Measurements from ENCODE around the gene PLA2G3. TPM values are rescaled to one million over a fixed set of nuclear protein-coding genes. Genes with fewer than 3 reads are reported as not detected.

The PLA2G3 gene
- total and polyA plus RNA-seq, 5 donors, result not detected

DNA sequence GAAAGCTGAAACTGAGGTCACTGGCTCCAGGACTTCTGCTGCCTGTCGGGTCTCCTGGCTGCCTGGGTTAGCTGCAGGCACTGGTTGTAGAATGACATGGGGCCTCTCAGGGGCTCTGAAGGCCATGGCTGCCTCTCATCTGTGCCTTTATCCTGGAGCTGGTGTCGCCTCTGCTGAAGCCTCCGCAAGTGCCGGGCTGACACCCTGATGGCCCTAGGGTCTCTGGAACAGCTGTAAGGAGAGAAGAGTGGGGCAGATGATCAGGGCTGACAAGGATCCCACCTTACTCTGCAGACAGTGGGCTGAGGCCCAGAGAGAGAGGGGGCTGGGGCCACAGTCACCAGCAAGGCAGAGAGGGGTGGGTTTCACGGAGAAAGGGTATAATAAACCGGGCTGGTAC lies 4.6 kb downstream of the PLA2G3 start:
- Histone ChIP-seq H3K27ac (ENCODE audit: low read length) (no peak overlapping the region), H3K4me3 (ENCODE audit: low read length) (no peak overlapping the region), H3K9me3 (ENCODE audit: control insufficient read depth, low read length) (no peaks in the 10 kb centered on the region), H3K27me3 (ENCODE audit: control insufficient read depth, insufficient read depth) (no peaks in the 10 kb centered on the region), H3K4me1 (ENCODE audit: control insufficient read depth, insufficient read depth, low read length) (no peaks in the 10 kb centered on the region)
- ATAC-seq (no peak), DNase-seq (no peak)
- intact Hi-C loops (cut with DNase I), result no loop called here
- 87% methylated on average over 6 of the region's 6 CpGs for WGBS

DNA sequence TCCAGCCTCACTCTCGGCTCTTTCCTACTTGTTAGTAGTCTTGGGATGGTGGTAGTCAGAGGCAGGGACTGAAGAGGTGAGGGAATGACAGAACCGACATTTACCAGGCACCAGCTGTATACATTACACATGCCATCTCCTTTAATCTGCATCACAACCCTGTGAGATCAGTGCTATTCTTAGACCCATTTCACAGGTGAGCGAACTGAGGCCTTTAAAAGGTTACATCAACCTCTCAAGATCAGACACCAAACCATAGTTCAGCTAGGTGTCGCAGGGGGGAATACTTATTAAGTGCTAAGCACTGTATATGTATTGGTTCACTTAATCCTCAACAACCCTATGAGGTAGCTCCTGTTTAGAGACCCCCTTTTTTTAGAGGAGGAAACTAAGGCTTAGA lies 5.6 kb downstream of the PLA2G3 start:
- H3K27ac ChIP-seq (ENCODE audit: low read length), result no peak overlapping the region
- H3K4me3 ChIP-seq (ENCODE audit: low read length), result no peak overlapping the region
- WGBS, result 88% methylated on average over 4 of the region's 4 CpGs
- ATAC-seq (no peak), DNase-seq (no peak)
- no peaks in the 10 kb centered on the region for H3K9me3 ChIP-seq (ENCODE audit: control insufficient read depth, low read length)
- no peaks in the 10 kb centered on the region for H3K27me3 ChIP-seq (ENCODE audit: control insufficient read depth, insufficient read depth)
- H3K4me1 ChIP-seq (ENCODE audit: control insufficient read depth, insufficient read depth, low read length), result no peaks in the 10 kb centered on the region
- intact Hi-C loops (cut with DNase I), result no loop called here

DNA sequence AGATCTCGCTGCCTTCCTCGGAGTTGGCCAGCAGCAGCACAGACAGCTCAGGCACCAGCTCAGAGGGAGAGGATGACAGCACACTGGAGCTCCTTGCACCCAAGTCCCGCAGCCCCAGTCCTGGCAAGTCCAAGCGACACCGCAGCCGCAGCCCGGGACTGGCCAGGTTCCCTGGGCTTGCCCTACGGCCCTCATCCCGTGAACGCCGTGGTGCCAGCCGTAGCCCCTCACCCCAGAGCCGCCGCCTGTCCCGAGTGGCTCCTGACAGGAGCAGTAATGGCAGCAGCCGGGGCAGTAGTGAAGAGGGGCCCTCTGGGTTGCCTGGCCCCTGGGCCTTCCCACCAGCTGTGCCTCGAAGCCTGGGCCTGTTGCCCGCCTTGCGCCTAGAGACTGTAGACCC lies 6.4 kb downstream of the PLA2G3 start:
- DNase-seq (no peak), ATAC-seq (peak in 1 of 2 donors; percentile 17)
- intact Hi-C loops (cut with DNase I), result no loop called here
- H3K4me3 ChIP-seq (ENCODE audit: low read length), result no peak overlapping the region
- no peaks in the 10 kb centered on the region for H3K9me3 ChIP-seq (ENCODE audit: control insufficient read depth, low read length)
- no peaks in the 10 kb centered on the region for H3K27me3 ChIP-seq (ENCODE audit: control insufficient read depth, insufficient read depth)
- 93% methylated on average over 19 of the region's 19 CpGs for WGBS
- H3K4me1 ChIP-seq (ENCODE audit: control insufficient read depth, insufficient read depth, low read length), result no peaks in the 10 kb centered on the region
- H3K27ac ChIP-seq (ENCODE audit: low read length), result no peak overlapping the region

DNA sequence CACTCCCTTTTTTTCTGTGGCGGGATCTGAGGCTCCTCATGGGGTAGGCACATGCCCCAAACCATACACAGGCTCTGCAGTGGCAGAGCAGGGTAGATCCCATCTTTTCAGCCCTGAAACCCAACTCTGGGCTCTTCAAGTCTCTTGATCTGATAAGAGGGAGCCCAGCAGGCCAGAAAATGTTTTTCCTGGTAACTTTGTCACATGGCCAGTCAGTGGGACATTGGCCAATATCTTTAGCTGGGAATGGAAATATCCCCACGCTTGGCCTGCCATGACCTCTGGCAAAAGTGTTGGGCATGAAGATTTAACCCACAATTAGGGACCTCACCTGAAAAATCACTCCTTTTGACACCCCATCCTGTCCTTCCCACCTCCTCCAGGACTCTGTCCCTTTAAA lies 9.4 kb downstream of the PLA2G3 start:
- Histone ChIP-seq H3K4me3 (ENCODE audit: low read length) (no peak overlapping the region), H3K9me3 (ENCODE audit: control insufficient read depth, low read length) (no peaks in the 10 kb centered on the region), H3K4me1 (ENCODE audit: control insufficient read depth, insufficient read depth, low read length) (no peaks in the 10 kb centered on the region), H3K27ac (ENCODE audit: low read length) (no peak overlapping the region), H3K27me3 (ENCODE audit: control insufficient read depth, insufficient read depth) (no peaks in the 10 kb centered on the region)
- WGBS, result 73% methylated on average over 2 of the region's 2 CpGs
- ATAC-seq (no peak), DNase-seq (no peak)
- intact Hi-C loops (cut with DNase I), result no loop called here

DNA sequence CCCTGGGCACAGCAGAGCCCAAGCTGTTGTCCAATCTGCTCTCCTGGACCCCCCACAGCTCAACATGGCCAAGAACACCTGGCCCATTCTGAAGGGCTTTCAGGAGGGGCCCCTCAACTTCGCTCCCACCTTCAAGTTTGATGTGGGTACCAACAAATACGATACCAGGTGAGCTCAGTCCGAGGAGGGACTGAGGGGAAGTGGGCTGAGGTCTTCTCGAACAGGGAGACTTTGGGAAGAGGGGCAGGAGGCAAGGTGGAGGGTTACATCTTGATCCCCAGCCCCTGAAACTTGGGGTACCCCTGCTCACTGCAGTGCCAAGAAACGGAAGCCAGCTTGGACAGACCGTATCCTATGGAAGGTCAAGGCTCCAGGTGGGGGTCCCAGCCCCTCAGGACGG lies 12.2 kb downstream of the PLA2G3 start:
- WGBS, result 93% methylated on average over 7 of the region's 7 CpGs
- H3K4me3 ChIP-seq (ENCODE audit: low read length), result no peak overlapping the region
- no peak overlapping the region for H3K27ac ChIP-seq (ENCODE audit: low read length)
- ATAC-seq, result no peak
- DNase-seq, result no peak
- intact Hi-C loops (cut with DNase I), result no loop called here
- H3K27me3 ChIP-seq (ENCODE audit: control insufficient read depth, insufficient read depth), result no peaks in the 10 kb centered on the region
- H3K9me3 ChIP-seq (ENCODE audit: control insufficient read depth, low read length), result no peaks in the 10 kb centered on the region
- no peaks in the 10 kb centered on the region for H3K4me1 ChIP-seq (ENCODE audit: control insufficient read depth, insufficient read depth, low read length)

DNA sequence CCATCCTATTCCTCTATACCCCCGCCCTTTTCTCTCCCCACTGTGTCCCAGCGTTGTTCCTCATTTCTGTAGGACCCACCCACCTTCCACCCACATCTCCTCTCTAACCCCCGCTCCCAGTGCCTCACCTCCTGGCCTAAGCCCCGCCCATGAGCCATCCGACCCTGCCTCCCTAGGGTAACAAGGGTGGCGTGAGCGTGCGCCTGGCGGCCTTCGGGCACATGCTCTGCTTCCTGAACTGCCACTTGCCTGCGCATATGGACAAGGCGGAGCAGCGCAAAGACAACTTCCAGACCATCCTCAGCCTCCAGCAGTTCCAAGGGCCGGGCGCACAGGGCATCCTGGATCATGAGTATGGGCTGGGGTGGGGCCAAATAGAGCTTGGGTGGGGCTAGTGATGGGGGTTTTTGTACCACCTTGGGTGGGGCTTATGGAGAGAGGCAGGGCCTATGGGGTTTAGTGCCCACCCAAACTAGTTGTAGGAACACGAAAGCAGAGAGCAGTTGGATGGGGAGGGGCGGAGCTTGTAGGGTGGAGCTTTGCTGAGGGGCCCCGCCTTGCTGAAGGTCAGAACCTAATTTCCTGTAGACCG lies 13.0 kb downstream of the PLA2G3 start:
- 56% methylated on average over 19 of the region's 19 CpGs for WGBS
- intact Hi-C loops (cut with DNase I), result no loop called here
- DNase-seq, result no peak
- no peaks in the 10 kb centered on the region for H3K9me3 ChIP-seq (ENCODE audit: control insufficient read depth, low read length)
- H3K27ac ChIP-seq (ENCODE audit: low read length), result no peak overlapping the region
- ATAC-seq, result no peak
- peaks cover 4% of the 10 kb centered on the region for H3K4me1 ChIP-seq (ENCODE audit: control insufficient read depth, insufficient read depth, low read length)
- H3K4me3 ChIP-seq (ENCODE audit: low read length), result no peak overlapping the region
- no peaks in the 10 kb centered on the region for H3K27me3 ChIP-seq (ENCODE audit: control insufficient read depth, insufficient read depth)

DNA sequence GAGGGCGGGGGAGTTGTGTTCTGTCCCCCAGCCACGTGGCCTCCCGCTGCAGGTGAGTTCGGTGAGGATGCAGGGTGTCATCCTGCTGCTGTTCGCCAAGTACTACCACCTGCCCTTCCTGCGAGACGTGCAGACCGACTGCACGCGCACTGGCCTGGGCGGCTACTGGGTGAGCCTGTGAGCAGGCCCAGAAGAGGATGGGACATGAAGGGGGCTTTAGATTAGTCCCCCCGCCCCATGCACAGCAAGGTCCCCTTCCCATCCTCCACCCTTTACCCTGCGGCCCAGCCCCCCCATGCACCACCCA lies 13.5 kb downstream of the PLA2G3 start:
- no peaks in the 10 kb centered on the region for H3K9me3 ChIP-seq (ENCODE audit: control insufficient read depth, low read length)
- DNase-seq (peak in 1 of 3 donors; percentile 42), ATAC-seq (no peak)
- 79% methylated on average over 13 of the region's 13 CpGs for WGBS
- intact Hi-C loops (cut with DNase I), result no loop called here
- no peak overlapping the region for H3K4me3 ChIP-seq (ENCODE audit: low read length)
- H3K27me3 ChIP-seq (ENCODE audit: control insufficient read depth, insufficient read depth), result no peaks in the 10 kb centered on the region
- H3K27ac ChIP-seq (ENCODE audit: low read length), result no peak overlapping the region
- H3K4me1 ChIP-seq (ENCODE audit: control insufficient read depth, insufficient read depth, low read length), result peaks cover 6% of the 10 kb centered on the region

DNA sequence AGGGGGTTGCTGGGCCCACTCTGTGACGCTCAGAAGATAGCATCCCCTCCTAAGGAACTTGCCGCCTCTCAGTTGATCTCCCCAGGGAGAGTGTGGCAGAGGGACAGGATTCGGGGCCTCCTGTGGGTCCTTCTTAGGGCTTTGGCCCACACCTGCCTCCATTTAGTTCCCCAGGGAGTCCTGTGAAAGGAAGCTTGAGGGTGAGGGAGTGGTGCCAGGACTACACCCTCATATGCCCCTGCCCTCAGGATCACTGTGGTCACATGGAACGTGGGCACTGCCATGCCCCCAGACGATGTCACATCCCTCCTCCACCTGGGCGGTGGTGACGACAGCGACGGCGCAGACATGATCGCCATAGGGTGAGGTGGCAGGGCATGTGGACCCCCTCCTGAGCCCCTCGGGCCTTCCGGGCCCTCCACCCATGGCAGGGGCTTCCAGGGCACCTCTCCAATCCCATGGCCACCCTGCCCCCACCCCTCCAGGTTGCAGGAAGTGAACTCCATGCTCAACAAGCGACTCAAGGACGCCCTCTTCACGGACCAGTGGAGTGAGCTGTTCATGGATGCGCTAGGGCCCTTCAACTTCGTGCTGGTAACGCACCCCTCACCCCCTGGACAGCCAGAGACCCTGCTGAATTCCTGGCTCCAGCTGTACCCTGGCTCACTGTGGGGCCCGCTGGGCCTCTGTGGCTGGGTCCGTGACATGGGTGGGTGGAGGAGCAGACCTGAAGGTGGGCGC lies 14.0 kb downstream of the PLA2G3 start:
- Histone ChIP-seq H3K9me3 (ENCODE audit: control insufficient read depth, low read length) (no peaks in the 10 kb centered on the region), H3K4me1 (ENCODE audit: control insufficient read depth, insufficient read depth, low read length) (peaks cover 6% of the 10 kb centered on the region), H3K27me3 (ENCODE audit: control insufficient read depth, insufficient read depth) (no peaks in the 10 kb centered on the region), H3K4me3 (ENCODE audit: low read length) (no peak overlapping the region), H3K27ac (ENCODE audit: low read length) (no peak overlapping the region)
- WGBS, result 90% methylated on average over 22 of the region's 22 CpGs
- ATAC-seq (no peak), DNase-seq (no peak)
- intact Hi-C loops (cut with DNase I), result no loop called here

DNA sequence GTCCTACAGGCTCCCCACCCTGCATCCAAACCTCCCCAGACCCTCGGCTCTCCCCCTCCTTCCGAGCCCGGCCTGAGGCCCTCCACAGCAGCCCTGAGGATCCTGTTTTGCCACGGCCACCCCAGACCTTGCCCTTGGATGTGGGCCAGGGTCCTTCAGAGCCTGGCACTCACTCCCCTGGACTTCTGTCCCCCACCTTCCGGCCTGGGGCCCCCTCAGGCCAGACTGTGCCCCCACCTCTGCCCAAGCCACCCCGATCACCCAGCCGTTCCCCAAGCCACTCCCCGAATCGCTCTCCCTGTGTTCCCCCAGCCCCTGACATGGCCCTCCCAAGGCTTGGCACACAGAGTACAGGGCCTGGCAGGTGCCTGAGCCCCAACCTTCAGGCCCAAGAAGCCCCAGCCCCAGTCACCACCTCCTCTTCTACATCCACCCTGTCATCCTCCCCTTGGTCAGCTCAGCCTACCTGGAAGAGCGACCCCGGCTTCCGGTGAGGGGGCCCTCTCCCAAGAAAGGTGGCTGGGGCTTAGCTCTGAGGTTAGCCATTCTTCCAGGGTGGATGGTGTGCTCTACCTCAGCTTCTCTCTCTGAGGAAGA lies 14.7 kb downstream of the PLA2G3 start:
- Histone ChIP-seq H3K4me1 (ENCODE audit: control insufficient read depth, insufficient read depth, low read length) (peaks cover 6% of the 10 kb centered on the region), H3K27ac (ENCODE audit: low read length) (no peak overlapping the region), H3K9me3 (ENCODE audit: control insufficient read depth, low read length) (no peaks in the 10 kb centered on the region), H3K4me3 (ENCODE audit: low read length) (no peak overlapping the region), H3K27me3 (ENCODE audit: control insufficient read depth, insufficient read depth) (no peaks in the 10 kb centered on the region)
- 83% methylated on average over 12 of the region's 12 CpGs for WGBS
- peak in 1 of 3 donors; percentile 23 for DNase-seq
- intact Hi-C loops (cut with DNase I), result no loop called here
- ATAC-seq, result no peak

DNA sequence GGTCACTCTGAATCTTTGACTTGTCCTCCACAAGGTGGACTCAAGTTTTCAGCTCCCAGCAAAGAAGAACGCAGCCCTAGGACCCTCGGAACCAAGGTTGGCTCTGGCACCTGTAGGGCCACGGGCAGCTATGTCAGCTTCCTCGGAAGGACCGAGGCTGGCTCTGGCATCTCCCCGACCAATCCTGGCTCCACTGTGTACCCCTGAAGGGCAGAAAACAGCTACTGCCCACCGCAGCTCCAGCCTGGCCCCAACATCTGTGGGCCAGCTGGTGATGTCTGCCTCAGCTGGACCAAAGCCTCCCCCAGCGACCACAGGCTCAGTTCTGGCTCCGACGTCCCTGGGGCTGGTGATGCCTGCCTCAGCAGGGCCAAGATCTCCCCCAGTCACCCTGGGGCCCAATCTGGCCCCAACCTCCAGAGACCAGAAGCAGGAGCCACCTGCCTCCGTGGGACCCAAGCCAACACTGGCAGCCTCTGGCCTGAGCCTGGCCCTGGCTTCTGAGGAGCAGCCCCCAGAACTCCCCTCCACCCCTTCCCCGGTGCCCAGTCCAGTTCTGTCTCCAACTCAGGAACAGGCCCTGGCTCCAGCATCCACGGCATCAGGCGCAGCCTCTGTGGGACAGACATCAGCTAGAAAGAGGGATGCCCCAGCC lies 15.4 kb downstream of the PLA2G3 start:
- no peaks in the 10 kb centered on the region for H3K27me3 ChIP-seq (ENCODE audit: control insufficient read depth, insufficient read depth)
- H3K4me1 ChIP-seq (ENCODE audit: control insufficient read depth, insufficient read depth, low read length), result peaks cover 6% of the 10 kb centered on the region
- H3K9me3 ChIP-seq (ENCODE audit: control insufficient read depth, low read length), result no peaks in the 10 kb centered on the region
- no peak for ATAC-seq
- WGBS, result 75% methylated on average over 14 of the region's 14 CpGs
- H3K4me3 ChIP-seq (ENCODE audit: low read length), result no peak overlapping the region
- intact Hi-C loops (cut with DNase I), result no loop called here
- no peak overlapping the region for H3K27ac ChIP-seq (ENCODE audit: low read length)
- DNase-seq, result peak in 1 of 3 donors; percentile 18

DNA sequence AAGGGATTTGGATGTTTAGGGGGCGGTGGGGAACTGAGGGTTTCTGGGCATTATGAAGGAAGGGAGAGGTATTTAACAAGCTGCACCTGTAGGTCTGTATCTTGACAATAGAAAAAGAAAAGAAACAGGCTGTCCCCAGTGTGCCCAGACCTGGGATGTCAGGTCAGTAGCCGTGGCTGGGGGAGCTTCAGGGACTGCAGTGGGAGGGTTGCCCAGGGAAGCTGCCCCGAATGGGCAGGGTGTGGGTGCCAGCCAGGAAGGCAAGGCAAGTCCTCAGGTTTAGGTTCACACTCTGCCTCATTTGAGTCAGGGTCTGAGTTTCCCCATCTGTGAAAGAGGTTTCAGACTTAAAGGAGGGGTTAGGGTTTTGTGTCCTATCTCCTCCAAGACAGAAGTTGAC lies 16.0 kb downstream of the PLA2G3 start:
- no peak overlapping the region for H3K27ac ChIP-seq (ENCODE audit: low read length)
- intact Hi-C loops (cut with DNase I), result no loop called here
- no peaks in the 10 kb centered on the region for H3K9me3 ChIP-seq (ENCODE audit: control insufficient read depth, low read length)
- WGBS, result 58% methylated on average over 3 of the region's 3 CpGs
- ATAC-seq (no peak), DNase-seq (no peak)
- H3K4me3 ChIP-seq (ENCODE audit: low read length), result no peak overlapping the region
- H3K4me1 ChIP-seq (ENCODE audit: control insufficient read depth, insufficient read depth, low read length), result peaks cover 6% of the 10 kb centered on the region
- H3K27me3 ChIP-seq (ENCODE audit: control insufficient read depth, insufficient read depth), result no peaks in the 10 kb centered on the region
